HG02981 (cell line): ENCODE measurements around the gene NBL1.

Source experiments
- ATAC-seq: cut with Tn5 transposase; IDR thresholded peaks from one replicate; pipeline ENCODE4 v1.9.1; 2021; ENCODE audit warnings: mild to moderate bottlenecking, moderate library complexity; ENCODE audit not compliant: unreplicated experiment

The NBL1 gene

DNA sequence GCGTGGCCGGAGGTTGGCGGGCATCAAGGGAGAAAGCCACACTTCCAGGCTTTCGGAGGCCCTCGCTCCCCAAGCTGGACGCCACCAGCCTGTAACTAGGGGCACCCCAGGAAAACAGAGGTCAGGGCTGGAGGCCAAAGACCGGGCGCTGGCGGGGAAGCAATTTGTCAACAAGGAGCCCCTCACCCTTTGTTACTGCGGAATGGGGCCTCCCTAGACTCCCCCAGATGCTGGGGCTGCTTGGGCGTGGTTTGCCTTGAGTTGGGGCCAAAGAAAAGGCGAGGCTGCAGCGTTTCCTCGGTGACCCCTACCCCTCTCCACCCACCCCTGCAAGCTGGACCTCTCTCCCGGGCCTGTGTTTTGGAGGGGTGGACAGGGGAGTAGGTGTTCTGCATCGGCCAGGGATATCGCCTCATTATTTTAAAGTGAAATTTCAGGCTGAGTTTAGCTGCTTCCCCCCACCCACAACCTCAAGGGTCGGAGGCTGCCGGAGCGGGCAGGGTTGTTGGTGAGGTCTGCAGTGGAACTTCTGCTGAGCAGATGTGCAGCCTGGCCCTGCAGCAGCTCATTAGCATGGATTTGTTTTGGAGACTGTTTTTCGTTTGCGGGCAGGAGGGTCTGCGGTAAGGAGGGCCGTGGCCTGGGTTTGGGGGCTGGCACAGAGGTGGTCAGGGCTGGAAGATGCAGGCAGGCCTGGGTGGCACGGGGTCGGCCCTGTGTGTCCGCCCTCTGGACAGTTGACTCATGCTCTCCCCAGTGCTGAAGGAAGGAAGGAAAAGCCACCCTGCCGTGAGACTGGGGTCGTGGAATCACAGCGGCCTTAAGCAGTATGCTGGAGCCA lies 1.5 kb downstream of the NBL1 start:
- no peak for ATAC-seq

DNA sequence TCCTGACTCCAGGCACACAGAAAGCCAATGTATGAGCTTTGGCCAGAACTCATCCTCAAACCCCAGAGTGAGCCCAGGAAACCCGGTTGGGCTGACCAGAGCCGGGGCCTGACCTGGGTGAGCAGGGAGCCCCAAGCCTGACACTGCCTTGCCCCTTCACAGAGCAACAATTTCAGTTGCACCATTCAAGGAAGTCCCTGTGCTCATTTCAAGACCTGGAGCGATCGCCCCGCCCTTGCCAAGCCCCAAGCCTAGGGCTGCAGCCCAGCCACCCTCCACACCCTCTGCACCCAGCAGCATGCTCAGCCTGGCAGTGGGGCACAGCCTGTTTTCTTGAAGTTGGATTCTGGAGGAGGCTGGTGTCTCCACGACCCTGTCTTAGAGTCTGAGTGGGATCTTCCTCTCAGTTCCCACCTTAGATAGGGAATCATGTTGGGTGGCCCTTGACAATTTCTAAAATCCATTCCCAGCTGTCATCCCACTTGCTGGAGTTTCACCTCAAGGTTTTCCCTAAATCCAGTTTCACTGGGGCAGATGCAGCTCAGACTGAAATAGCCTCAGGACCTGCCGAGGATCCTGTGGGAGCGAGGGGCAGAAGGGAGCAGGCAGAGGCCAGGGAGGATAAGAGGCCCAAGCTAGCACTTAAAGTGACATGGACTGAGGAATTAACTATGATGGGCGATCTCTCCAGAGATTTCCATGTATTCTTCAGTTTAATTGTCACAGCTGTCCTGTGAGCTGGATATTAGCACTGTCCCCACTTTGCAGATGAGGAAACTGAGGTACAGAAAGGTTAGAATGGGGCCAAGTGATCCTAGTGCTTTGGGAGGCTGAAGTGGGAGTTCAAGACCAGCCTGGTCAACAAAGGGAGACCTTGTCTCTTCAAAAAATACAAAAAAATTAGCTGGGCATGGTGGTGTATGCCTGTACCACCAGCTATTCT lies 2.5 kb downstream of the NBL1 start:
- ATAC-seq: no peak

DNA sequence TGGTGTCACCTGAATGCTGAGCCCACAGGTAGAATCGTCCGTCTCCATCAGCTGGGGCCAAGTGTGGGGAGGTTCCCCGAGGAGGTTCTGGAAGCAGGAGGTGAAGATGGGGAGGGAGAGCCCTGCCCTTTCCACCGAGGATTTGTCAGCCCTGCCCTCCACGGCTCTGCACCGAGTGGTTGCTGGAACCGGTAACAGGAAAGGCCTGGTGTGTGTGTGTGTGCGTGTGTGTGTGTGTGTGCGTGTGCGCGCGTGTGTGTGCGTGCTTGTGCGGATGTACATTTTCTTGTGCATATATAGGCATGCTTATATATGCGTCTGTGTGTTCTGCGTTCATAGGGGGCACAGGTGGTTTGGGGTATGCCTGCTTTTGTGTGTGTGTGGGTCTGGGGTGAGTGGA lies 3.5 kb downstream of the NBL1 start:
- no peak for ATAC-seq

DNA sequence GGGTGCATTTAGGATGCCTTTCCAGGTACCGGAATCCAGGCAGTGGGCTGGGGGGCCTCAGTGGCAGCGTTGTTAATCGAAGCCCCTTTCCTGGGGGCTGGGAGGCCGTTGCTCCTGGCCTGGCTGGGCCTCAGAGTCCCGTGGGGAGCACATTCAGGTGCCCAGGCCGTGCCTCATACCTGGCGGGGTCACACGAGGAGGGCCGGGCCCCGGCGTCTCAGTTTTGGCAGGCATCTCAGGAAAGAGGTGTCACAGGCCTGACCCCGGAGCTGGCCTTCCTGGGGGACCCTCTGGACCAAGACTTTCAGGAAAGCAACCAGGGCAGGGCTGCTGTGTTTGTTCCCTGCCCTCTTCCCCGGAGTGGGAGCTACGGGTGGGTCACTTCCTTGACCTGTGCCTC lies 4.1 kb downstream of the NBL1 start:
- ATAC-seq: no peak

DNA sequence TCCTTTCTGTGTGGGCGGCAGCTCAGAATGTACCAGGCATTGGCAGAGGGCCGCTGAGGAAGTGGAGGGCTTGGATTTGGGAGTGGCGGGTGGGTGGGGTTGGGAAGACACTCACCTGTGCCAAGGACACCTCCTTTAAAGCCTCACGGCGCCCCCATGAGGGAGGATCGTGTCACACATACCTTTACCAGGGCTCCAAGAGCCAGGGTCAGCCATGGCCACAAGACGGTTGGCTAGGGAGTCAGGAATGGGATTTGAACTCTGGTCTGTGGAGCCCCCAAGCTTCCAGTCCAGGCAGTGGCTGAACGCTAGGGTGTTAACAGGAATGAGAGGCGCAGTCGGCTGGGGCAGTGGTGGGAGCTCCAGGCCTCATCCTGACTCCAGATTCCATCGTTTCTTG lies 4.6 kb downstream of the NBL1 start:
- no peak for ATAC-seq

DNA sequence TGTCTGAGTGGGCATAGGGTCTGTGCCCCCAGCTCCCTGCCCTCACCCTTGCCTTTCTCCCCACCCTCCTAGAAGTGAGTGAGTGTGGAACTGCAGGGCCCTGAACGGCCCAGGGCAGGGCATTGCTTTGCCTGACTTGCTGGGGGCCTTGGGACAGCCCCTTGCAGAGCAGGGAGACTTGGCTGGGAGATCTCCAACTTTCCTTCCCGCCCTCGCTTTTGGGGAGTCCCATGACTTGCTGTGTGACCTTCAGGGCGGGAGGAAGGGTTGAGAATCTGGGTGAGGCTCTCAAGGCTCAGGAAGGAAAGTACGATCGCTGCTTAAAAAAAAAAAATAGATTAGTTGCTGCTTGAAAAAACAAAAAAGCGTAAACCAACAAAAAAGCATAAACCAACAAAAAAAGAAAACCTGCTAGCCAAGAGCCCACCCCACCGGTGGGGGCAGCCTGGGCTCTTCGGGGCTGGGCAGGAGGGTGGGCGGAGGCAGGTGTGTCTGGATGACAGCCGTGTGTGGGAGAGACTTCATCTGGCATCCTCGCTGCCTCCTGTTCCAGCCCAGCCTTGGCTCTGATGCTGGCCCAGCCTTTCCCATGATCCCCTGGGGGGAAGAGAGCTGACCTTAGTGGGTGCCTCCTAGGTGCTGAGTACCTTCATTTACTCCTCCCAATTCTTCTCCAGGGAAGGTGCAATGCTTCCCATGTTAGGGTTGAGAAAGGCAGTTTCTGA lies 6.5 kb downstream of the NBL1 start:
- ATAC-seq: no peak

DNA sequence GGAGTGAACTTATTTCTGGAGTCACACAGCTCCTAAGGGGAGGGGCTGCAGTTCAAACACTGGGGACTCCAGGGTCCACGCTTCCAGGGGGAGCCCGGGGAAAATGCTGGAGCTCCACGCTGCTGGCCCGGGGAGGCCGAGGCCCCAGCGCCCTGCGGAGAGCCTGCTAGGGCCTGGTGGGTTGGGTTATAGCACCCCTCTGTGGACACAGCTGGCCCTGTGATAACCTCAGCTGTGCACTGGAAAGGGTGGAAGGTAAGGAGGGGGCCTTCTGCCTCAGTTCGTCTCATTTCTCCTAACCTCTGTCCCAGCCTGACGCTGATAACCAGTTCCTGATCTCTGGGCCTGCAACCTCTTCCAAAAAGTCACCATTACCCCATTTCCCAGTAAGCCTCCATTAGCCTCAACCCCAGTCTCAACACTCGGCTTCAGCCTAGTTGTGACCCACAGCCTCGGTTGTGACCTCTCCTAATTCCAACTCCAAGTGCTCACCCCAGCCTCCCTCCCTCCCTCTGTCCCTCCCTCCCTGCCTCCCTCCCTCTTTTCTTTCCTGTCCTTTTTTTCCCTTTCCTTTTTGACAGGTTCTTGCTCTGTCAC lies 7.1 kb downstream of the NBL1 start:
- ATAC-seq: no peak

DNA sequence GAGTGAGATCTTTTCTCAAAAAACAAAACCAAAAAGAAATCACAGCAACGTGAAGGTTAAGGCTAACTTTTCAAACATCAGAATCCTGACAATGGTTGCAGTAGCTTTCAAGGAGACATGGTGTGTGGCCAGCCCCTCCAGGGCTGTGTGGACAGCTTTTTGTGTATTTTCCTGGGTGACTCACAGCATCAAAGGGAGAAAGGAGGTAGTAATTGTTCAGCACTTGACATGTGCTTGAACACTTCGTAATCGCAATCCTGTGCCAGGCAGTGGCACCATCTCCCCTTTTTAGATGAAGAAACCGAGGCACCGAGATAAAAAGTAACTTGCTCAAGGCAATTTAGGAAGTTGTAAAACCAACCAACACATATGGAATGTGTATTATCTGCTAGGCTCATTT lies 10.3 kb downstream of the NBL1 start:
- no peak for ATAC-seq

DNA sequence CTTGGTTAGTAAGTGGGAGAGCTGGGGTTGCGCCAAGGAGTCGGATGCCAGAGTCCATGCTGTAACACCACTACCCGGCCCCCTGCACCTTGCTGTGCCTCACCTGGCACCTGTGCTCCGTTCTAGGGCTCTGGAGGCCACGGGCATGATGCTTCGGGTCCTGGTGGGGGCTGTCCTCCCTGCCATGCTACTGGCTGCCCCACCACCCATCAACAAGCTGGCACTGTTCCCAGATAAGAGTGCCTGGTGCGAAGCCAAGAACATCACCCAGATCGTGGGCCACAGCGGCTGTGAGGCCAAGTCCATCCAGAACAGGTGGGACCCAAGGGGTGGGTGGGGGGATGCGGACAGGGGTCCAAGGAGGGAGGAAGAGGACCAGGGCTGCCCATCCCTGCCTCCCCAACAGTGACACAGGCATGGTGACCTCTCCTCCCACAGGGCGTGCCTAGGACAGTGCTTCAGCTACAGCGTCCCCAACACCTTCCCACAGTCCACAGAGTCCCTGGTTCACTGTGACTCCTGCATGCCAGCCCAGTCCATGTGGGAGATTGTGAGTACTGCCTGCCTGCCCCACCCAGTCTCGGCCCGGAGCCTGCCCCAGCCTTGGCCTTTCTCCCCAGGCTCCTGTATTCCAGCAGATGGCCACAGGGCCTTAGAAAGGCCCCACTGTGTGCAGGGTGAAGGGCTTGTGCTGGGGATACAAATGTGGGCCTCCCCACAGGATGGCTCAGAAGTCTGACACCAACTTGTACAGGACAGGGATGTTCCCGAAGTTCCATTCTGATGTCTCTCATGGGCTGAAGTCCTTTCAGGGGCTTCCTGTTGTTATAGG lies 11.0 kb downstream of the NBL1 start:
- no peak for ATAC-seq

DNA sequence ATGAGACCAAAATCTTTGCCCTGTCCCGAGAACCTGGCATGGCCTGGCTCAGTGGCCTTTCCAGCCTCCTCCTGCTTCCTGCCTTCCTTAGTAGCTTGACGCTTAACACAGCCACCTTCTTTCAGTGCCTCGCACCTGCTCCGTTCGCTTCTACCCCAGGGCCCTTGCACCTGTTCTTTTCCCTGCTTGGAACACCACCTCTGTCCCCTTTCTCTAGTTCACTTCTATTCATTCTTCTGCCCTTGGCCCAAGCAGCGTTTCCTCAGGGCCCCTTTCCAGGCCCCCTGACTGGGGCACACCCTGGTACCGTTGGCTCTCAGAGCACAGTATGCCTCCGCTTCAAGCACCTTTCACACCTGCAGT lies 11.6 kb downstream of the NBL1 start:
- ATAC-seq: no peak

DNA sequence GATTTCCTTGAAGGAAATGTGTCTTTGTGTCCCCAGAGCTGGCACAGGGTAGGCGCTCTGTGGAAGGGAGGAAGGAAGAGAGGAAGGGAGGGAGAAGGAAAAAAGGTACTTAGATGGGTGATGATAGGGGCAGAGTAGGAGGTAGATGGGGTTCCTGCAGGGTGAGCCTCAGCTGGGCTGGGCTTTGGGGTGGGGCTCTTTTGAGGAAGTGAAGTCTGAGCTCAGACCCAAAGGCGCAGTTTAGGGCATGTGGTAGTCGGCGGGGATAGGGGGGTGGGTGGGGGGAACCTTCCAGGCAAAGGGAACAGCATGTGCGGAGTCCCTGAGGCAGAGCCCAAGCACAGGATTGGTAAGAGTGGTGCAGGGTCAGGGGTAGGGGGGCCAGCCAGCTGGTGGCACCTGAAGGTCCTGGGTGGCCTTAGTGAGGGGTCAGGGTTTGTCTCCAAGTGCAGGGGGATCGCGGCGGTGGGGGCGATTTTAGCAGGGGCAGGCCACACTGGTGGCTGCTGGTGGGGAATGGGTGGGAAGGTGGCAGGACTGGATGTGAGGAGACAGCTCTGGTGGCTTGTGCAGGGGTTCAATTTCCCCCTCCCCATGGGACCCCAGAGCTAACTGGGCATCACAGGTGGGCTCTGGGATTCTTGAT lies 12.1 kb downstream of the NBL1 start:
- no peak for ATAC-seq

DNA sequence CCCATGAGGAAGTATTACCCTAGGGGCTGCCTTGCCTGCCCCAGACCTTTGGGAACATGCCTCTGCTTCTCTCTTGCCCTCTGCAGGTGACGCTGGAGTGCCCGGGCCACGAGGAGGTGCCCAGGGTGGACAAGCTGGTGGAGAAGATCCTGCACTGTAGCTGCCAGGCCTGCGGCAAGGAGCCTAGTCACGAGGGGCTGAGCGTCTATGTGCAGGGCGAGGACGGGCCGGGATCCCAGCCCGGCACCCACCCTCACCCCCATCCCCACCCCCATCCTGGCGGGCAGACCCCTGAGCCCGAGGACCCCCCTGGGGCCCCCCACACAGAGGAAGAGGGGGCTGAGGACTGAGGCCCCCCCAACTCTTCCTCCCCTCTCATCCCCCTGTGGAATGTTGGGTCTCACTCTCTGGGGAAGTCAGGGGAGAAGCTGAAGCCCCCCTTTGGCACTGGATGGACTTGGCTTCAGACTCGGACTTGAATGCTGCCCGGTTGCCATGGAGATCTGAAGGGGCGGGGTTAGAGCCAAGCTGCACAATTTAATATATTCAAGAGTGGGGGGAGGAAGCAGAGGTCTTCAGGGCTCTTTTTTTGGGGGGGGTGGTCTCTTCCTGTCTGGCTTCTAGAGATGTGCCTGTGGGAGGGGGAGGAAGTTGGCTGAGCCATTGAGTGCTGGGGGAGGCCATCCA lies 12.8 kb downstream of the NBL1 start:
- ATAC-seq: no peak

DNA sequence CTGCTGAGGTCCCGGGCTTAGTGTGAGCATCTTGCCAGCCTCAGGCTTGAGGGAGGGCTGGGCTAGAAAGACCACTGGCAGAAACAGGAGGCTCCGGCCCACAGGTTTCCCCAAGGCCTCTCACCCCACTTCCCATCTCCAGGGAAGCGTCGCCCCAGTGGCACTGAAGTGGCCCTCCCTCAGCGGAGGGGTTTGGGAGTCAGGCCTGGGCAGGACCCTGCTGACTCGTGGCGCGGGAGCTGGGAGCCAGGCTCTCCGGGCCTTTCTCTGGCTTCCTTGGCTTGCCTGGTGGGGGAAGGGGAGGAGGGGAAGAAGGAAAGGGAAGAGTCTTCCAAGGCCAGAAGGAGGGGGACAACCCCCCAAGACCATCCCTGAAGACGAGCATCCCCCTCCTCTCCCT lies 13.4 kb downstream of the NBL1 start:
- no peak for ATAC-seq

DNA sequence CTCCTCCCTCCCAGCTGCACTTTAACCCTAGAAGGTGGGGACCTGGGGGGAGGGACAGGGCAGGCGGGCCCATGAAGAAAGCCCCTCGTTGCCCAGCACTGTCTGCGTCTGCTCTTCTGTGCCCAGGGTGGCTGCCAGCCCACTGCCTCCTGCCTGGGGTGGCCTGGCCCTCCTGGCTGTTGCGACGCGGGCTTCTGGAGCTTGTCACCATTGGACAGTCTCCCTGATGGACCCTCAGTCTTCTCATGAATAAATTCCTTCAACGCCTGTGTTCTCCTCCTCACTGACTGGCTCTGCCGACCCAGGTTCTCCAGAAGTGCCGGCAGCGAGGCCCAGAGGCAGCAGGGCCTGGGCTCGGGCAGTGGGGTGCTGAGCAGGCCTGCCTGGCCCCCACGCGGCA lies 14.1 kb downstream of the NBL1 start:
- ATAC-seq: no peak

DNA sequence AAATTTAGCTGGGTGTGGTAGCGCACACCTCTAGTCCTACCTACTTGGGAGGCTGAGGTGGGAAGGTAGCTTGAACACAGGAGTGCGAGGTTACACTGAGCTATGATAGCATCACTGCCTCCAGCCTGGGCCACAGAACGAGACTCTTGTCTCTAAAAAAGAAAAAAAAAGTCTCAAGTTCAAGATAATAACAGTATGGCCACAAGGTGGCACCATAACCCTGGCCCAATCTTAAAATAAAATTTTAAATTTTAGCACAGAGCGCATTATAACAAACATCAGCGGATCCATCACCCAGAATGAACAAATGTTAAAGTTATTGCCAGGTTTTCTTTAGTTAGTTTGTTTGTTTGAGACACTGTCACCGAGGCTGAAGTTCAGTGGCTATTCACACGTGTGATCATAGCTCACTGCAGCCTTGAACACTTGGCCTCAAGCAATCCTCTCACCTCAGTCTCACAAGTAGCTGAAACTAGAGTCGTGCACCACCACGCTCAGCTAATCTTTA lies 17.7 kb downstream of the NBL1 start:
- no peak for ATAC-seq

DNA sequence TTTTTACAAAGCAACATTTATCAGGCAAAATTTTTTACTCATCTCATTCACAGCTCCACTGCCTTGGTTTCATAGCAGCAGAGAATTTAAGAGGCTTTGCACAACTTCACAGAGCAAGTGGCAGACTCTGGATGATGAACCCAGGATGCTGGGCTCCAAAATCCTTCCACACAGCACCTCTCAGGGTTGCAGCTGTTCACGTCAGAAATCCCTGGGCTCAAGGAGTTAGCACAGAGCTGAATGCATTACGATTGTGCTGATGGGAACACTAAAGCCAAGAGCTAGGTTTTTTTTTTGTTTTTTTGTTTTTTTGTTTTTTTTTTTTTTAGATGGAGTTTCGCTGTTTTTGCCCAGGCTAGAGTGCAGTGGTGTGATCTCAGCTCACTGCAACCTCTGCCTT lies 18.2 kb downstream of the NBL1 start:
- no peak for ATAC-seq

DNA sequence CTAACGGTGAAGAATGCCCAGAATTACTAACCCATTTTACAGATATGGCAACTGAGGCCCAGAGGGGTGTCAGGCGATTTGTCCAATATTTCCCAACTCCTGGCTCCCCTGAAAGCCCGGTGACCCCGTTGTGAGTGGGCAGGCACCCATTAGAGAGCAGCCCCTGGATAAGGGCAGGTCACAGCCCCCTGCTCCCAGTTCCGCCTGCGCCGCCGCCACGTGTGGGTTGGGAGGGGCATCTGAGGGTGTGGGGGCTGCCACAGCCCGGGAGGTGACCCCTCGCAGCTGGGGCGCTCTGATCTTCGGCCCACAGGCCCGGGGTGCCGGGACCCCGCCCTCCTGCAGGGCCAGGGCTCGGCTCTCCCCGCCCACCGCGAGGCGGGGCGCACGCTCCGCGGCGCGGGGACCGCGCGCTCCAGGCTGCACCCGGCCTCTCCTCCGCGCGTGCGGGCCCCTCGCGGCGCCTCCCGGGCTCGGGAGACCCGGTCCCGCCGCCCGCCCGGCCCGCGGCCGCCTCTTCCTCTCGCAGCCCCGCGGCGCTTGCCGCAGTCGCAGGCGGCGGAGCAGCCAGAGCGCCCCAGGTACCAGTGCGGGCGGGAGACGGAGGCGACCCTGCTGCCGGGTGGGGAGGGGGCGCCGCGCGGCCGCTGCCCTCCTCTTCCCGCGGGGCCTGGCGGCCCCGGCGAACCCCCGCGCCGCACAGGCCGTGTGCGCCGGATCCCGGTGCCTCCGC lies 20.5 kb downstream of the NBL1 start, which contains the start of gene HTR6:
HTR6 (plus strand) TSS at position 423 of the 733 bp plus-strand sequence. CDS start 879 bp downstream, outside the sequence.
- ATAC-seq: no peak

DNA sequence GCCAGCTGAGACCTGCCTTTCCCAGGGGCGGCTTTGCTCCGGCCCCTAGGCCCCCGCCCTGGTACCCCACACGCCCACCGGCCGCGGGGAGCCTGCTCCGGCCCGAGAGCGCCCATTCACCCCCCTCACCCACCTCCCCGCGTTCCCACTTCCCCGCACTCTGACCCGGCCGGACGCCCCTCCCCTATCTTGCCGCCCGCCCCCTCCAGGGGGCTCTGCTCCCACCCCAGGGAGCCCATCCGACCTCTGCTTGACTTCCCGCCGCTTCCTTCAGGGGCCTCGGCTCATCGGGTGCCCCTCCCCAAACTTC lies 21.0 kb downstream of the NBL1 start:
- ATAC-seq: no peak
